WTC11 (cell line): ENCODE results near the gene GDI1. TPM values are rescaled to one million over a fixed set of nuclear protein-coding genes. Genes with fewer than 3 reads are reported as not detected.

Source experiments
- ATAC-seq: fragments of 200-7000 bp; cut with Tn5 transposase; 2 replicates; pipeline ENCODE4 v1.10.0; 2021; ENCODE audit warnings: mild to moderate bottlenecking, moderate library complexity
- CTCF ChIA-PET: fragments of 300-600 bp; sonication (Branson Sonifier 250); formaldehyde crosslinking; loops from one replicate; lab custom pipeline; 2021; ENCODE audit warnings: antibody characterized with exemption; lab: Charles Lee
- POLR2A ChIA-PET: fragments of 350-600 bp; sonication (Branson Sonifier 250); formaldehyde crosslinking; loops from one replicate; lab custom pipeline; 2021; ENCODE audit warnings: antibody characterized with exemption; lab: Charles Lee
- DNase-seq: peaks from one replicate; pipeline ENCODE4 v3.0.0; 2021; ENCODE audit warnings: low spot score
- H3K27ac Mint-ChIP-seq: 2 replicates; pipeline ENCODE4 v1.8.0; 2021; ENCODE audit warnings: mixed read lengths
- H3K27me3 Mint-ChIP-seq: 2 replicates; pipeline ENCODE4 v1.8.0; 2021; ENCODE audit warnings: low read depth, mild to moderate bottlenecking, moderate library complexity, mixed read lengths
- H3K36me3 Mint-ChIP-seq: 2 replicates; pipeline ENCODE4 v1.8.0; 2021; ENCODE audit warnings: mixed read lengths
- H3K4me1 Mint-ChIP-seq: 2 replicates; pipeline ENCODE4 v1.8.0; 2022; ENCODE audit warnings: mixed read lengths
- H3K4me3 Mint-ChIP-seq: 2 replicates; pipeline ENCODE4 v1.8.0; 2021; ENCODE audit warnings: mild to moderate bottlenecking, moderate library complexity, mixed read lengths
- H3K9me3 Mint-ChIP-seq: 2 replicates; pipeline ENCODE4 v1.8.0; 2021; ENCODE audit warnings: mixed read lengths
- ATF1 ChIP-seq: sonication (generic); formaldehyde crosslinking; IDR thresholded peaks from 2 replicates; pipeline ENCODE4 v1.8.1; 2023; ENCODE audit warnings: mild to moderate bottlenecking, moderate library complexity, missing genetic modification reagents
- EMX1 ChIP-seq: fragments of 250-450 bp; sonication (Bioruptor Pico); IDR thresholded peaks from 2 replicates; pipeline ENCODE4 v1.8.0; 2021; ENCODE audit warnings: mild to moderate bottlenecking
- ESRRA ChIP-seq: sonication (generic); formaldehyde crosslinking; IDR thresholded peaks from 2 replicates; pipeline ENCODE4 v1.8.1; 2022; ENCODE audit warnings: mild to moderate bottlenecking, missing genetic modification reagents, borderline replicate concordance
- FOXJ3 ChIP-seq: sonication (generic); formaldehyde crosslinking; IDR thresholded peaks from 2 replicates; pipeline ENCODE4 v1.9.0; 2021; ENCODE audit warnings: missing genetic modification reagents, mild to moderate bottlenecking, borderline replicate concordance
- HMGA2 ChIP-seq: fragments of 250-450 bp; sonication (Bioruptor Pico); IDR thresholded peaks from 2 replicates; pipeline ENCODE4 v1.4.0; 2021; ENCODE audit warnings: mild to moderate bottlenecking, moderate library complexity
- KAT7 ChIP-seq: sonication (generic); formaldehyde crosslinking; IDR thresholded peaks from 2 replicates; pipeline ENCODE4 v1.8.1; 2023; ENCODE audit warnings: missing genetic modification reagents, mild to moderate bottlenecking, borderline replicate concordance
- MYBL2 ChIP-seq: sonication (generic); formaldehyde crosslinking; IDR thresholded peaks from 2 replicates; pipeline ENCODE4 v1.8.1; 2023; ENCODE audit warnings: mild to moderate bottlenecking, moderate library complexity, missing genetic modification reagents
- OVOL2 ChIP-seq: fragments of 250-450 bp; sonication (Bioruptor Pico); IDR thresholded peaks from 2 replicates; pipeline ENCODE4 v1.9.0; 2021; ENCODE audit warnings: mild to moderate bottlenecking, borderline replicate concordance
- SMAD4 ChIP-seq: sonication (generic); formaldehyde crosslinking; IDR thresholded peaks from 2 replicates; pipeline ENCODE4 v1.8.0; 2022; ENCODE audit warnings: mild to moderate bottlenecking, missing genetic modification reagents
- TEAD1 ChIP-seq: sonication (generic); formaldehyde crosslinking; IDR thresholded peaks from 2 replicates; pipeline ENCODE4 v1.8.0; 2022; ENCODE audit warnings: mild to moderate bottlenecking, missing genetic modification reagents
- TEAD4 ChIP-seq: sonication (generic); formaldehyde crosslinking; IDR thresholded peaks from 2 replicates; pipeline ENCODE4 v1.8.0; 2022; ENCODE audit warnings: mild to moderate bottlenecking, missing genetic modification reagents
- ZNF396 ChIP-seq: fragments of 250-450 bp; sonication (Bioruptor Pico); IDR thresholded peaks from 2 replicates; pipeline ENCODE4 v1.8.0; 2021; ENCODE audit warnings: mild to moderate bottlenecking, moderate library complexity, borderline replicate concordance
- ZNF671 ChIP-seq: fragments of 250-450 bp; sonication (Bioruptor Pico); IDR thresholded peaks from 2 replicates; pipeline ENCODE4 v1.8.0; 2021; ENCODE audit warnings: mild to moderate bottlenecking
- total RNA-seq: library from RNA; stranded (reverse); gene quantifications from 3 replicates; pipeline ENCODE4 v1.2.3, GENCODE V29; 2021
- TF ChIP-seq, protein P1 (sequence below): sonication (generic); formaldehyde crosslinking; IDR thresholded peaks from 2 replicates; pipeline ENCODE4 v1.8.0; 2022; ENCODE audit warnings: mild to moderate bottlenecking, missing genetic modification reagents
- TF ChIP-seq, protein P2 (sequence below): fragments of 250-450 bp; sonication (Bioruptor Pico); IDR thresholded peaks from 2 replicates; pipeline ENCODE4 v1.9.0; 2021; ENCODE audit warnings: moderate library complexity, mild to moderate bottlenecking, inconsistent platforms, borderline replicate concordance
- TF ChIP-seq, protein P3 (sequence below): sonication (generic); formaldehyde crosslinking; IDR thresholded peaks from 2 replicates; pipeline ENCODE4 v1.8.1; 2022; ENCODE audit warnings: missing genetic modification reagents, borderline replicate concordance
- TF ChIP-seq, protein P4 (sequence below): fragments of 250-450 bp; sonication (Bioruptor Pico); conservative IDR thresholded peaks from 2 replicates; pipeline ENCODE4 v1.9.0; 2021; ENCODE audit warnings: mild to moderate bottlenecking
- TF ChIP-seq, protein P5 (sequence below): sonication (generic); formaldehyde crosslinking; IDR thresholded peaks from 2 replicates; pipeline ENCODE4 v1.8.1; 2023; ENCODE audit warnings: mild to moderate bottlenecking, missing genetic modification reagents, moderate library complexity
- TF ChIP-seq, protein P6 (sequence below): sonication (generic); formaldehyde crosslinking; IDR thresholded peaks from 2 replicates; pipeline ENCODE4 v1.8.0; 2023; ENCODE audit warnings: missing genetic modification reagents, mild to moderate bottlenecking, borderline replicate concordance

The GDI1 gene
- total RNA-seq, 1 experiment from 2014 or later, result 108 TPM

DNA sequence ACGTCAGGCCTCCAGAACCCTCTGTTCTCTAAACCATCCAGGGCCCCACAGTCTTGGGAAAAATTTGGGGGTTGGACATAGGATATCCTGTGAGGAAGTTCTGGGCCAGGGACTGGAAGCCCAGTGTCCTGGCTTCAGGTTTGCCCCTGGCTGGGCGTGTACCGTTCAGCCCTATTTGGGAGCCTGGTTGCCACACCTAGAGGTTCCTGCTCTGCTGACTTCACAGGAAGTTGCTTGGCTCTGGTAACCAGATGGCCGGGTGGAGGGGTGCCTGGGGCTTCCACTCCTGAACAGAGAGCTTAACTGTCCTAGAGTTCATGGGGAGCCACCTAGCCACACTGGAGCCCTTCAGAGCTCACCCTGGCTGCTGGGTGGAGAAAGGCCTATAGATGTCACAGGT, 24.5 kb upstream of the GDI1 start:
- H3K4me1 Mint-ChIP-seq, result peaks cover 12% of the 10 kb centered on the region
- TF ChIP-seq ESRRA (no peak), ATF1 (CRISPR knock-in tag) (no peak)
- TF ChIP-seq, protein P1, sequence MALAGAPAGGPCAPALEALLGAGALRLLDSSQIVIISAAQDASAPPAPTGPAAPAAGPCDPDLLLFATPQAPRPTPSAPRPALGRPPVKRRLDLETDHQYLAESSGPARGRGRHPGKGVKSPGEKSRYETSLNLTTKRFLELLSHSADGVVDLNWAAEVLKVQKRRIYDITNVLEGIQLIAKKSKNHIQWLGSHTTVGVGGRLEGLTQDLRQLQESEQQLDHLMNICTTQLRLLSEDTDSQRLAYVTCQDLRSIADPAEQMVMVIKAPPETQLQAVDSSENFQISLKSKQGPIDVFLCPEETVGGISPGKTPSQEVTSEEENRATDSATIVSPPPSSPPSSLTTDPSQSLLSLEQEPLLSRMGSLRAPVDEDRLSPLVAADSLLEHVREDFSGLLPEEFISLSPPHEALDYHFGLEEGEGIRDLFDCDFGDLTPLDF (CRISPR knock-in tag), result no peak
- TF ChIP-seq, protein P2, sequence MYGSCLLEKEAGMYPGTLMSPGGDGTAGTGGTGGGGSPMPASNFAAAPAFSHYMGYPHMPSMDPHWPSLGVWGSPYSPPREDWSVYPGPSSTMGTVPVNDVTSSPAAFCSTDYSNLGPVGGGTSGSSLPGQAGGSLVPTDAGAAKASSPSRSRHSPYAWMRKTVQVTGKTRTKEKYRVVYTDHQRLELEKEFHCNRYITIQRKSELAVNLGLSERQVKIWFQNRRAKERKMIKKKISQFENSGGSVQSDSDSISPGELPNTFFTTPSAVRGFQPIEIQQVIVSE (CRISPR knock-in tag), result no peak
- no peak for ATAC-seq
- peaks cover 2% of the 10 kb centered on the region; the same call in 1 of the 2 replicates for H3K36me3 Mint-ChIP-seq
- DNase-seq, result no peak
- ChIA-PET CTCF (interaction anchor here (1.0 to 1.7 kb wide), 2 partner anchors 39 to 276 kb away, joined by 3 to 10 read pairs; partner anchors contain the start of gene FLNA), POLR2A (interaction anchor here (1.0 kb wide), 1 partner anchor 15 kb away, joined by 5 read pairs; the partner anchor contains the start of gene RPL10)
- H3K4me3 Mint-ChIP-seq, result peak overlapping the region; percentile 65
- no peaks in the 10 kb centered on the region for H3K27me3 Mint-ChIP-seq
- H3K27ac Mint-ChIP-seq, result no peak overlapping the region
- H3K9me3 Mint-ChIP-seq, result no peaks in the 10 kb centered on the region

DNA sequence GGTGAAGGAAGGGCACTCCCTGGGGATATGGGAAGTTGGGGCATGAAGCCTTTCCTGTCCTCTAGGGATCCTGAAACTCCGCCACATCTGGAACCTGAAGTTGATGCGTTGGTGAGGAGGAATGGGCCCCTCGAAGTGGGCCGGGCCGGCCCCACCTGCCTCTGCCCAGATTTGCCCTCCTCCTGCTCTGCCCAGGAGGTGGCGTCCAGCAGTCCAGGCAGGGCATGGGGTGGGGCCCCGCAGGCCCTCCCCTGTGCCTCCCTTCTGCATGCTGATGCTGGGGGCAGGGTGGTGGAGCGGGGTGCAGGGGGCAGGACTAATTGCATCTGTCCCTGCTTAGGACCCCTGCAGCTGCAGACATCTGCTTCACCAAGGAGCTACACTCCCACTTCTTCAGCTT, 23.8 kb upstream of the GDI1 start:
- Mint-ChIP-seq H3K36me3 (peaks cover 2% of the 10 kb centered on the region; the same call in 1 of the 2 replicates), H3K27me3 (no peaks in the 10 kb centered on the region), H3K27ac (no peak overlapping the region), H3K4me1 (peaks cover 12% of the 10 kb centered on the region)
- ATAC-seq (no peak), DNase-seq (no peak)
- POLR2A ChIA-PET, result no interaction called here
- CTCF ChIA-PET, result no interaction called here
- TF ChIP-seq EMX1 (CRISPR knock-in tag), result no peak
- no peak for TF ChIP-seq SMAD4 (CRISPR knock-in tag)
- TF ChIP-seq, protein P3, sequence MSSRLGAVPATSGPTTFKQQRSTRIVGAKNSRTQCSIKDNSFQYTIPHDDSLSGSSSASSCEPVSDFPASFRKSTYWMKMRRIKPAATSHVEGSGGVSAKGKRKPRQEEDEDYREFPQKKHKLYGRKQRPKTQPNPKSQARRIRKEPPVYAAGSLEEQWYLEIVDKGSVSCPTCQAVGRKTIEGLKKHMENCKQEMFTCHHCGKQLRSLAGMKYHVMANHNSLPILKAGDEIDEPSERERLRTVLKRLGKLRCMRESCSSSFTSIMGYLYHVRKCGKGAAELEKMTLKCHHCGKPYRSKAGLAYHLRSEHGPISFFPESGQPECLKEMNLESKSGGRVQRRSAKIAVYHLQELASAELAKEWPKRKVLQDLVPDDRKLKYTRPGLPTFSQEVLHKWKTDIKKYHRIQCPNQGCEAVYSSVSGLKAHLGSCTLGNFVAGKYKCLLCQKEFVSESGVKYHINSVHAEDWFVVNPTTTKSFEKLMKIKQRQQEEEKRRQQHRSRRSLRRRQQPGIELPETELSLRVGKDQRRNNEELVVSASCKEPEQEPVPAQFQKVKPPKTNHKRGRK, result no peak
- TF ChIP-seq, protein P4, sequence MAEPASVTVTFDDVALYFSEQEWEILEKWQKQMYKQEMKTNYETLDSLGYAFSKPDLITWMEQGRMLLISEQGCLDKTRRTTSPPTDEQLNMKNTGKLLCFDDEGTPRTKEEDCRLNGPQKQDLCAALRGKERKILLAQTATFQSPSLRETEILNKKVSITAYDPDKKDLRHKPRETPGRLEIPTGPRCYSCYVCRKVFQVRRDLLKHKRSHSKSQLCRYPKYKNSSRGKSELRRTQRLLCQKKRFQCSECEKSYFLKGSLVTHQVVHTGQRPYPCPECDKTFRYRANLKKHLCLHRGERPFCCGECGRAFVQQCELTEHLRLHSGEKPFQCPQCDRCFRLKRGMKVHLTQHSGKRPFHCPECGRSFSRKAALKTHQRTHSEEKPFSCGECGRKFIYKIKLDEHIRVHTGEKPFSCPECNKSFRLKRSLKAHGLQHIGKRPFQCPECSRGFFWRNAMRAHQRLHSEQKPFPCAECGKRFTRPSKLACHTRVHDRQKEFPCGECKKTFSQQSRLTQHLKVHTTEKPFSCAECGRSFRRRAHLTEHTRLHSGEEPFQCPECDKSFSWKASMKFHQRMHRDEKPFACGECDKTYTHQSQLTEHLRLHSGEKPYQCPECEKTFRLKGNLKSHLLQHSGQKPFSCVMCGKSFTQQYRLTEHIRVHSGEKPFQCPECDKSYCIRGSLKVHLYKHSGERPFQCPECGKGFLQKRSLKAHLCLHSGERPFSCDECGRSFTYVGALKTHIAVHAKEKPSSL, result no peak
- no peak for TF ChIP-seq HMGA2 (CRISPR knock-in tag)
- TF ChIP-seq, protein P5, sequence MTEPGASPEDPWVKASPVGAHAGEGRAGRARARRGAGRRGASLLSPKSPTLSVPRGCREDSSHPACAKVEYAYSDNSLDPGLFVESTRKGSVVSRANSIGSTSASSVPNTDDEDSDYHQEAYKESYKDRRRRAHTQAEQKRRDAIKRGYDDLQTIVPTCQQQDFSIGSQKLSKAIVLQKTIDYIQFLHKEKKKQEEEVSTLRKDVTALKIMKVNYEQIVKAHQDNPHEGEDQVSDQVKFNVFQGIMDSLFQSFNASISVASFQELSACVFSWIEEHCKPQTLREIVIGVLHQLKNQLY (CRISPR knock-in tag), result no peak
- TF ChIP-seq FOXJ3, result no peak
- TF ChIP-seq, all 79 proteins: peak for 0
- H3K4me3 Mint-ChIP-seq, result no peak overlapping the region
- H3K9me3 Mint-ChIP-seq, result no peaks in the 10 kb centered on the region

DNA sequence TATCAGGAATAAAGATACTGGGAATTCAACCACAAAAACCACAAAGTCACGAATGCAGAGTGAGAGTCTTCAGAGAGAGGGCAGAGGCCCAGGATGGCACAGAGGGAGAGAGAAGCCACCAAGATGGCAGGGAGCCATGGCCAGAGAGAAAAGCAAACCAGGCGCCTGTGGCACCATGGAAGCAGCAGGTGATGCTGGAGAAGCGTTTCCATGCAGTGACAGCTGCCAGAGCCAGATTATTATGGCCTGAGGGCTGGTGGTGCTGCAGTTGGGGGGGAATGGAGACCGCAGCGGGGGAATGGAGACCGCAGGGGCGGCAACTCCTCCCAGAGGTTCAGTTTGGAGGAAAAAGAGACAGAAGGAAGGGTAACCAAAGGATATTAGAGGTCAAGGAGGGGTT, 19.8 kb upstream of the GDI1 start:
- no peaks in the 10 kb centered on the region for H3K27me3 Mint-ChIP-seq
- ATAC-seq (no peak), DNase-seq (no peak)
- no peaks in the 10 kb centered on the region for H3K9me3 Mint-ChIP-seq
- no peak overlapping the region for H3K27ac Mint-ChIP-seq
- H3K36me3 Mint-ChIP-seq, result peaks cover 2% of the 10 kb centered on the region; the same call in 1 of the 2 replicates
- H3K4me3 Mint-ChIP-seq, result no peak overlapping the region
- ChIA-PET POLR2A (no interaction called here), CTCF (no interaction called here)
- H3K4me1 Mint-ChIP-seq, result no peaks in the 10 kb centered on the region
- no peak for TF ChIP-seq TEAD4 (CRISPR knock-in tag)
- TF ChIP-seq OVOL2, result no peak
- no peak for TF ChIP-seq TEAD1 (CRISPR knock-in tag)
- TF ChIP-seq, protein P6, sequence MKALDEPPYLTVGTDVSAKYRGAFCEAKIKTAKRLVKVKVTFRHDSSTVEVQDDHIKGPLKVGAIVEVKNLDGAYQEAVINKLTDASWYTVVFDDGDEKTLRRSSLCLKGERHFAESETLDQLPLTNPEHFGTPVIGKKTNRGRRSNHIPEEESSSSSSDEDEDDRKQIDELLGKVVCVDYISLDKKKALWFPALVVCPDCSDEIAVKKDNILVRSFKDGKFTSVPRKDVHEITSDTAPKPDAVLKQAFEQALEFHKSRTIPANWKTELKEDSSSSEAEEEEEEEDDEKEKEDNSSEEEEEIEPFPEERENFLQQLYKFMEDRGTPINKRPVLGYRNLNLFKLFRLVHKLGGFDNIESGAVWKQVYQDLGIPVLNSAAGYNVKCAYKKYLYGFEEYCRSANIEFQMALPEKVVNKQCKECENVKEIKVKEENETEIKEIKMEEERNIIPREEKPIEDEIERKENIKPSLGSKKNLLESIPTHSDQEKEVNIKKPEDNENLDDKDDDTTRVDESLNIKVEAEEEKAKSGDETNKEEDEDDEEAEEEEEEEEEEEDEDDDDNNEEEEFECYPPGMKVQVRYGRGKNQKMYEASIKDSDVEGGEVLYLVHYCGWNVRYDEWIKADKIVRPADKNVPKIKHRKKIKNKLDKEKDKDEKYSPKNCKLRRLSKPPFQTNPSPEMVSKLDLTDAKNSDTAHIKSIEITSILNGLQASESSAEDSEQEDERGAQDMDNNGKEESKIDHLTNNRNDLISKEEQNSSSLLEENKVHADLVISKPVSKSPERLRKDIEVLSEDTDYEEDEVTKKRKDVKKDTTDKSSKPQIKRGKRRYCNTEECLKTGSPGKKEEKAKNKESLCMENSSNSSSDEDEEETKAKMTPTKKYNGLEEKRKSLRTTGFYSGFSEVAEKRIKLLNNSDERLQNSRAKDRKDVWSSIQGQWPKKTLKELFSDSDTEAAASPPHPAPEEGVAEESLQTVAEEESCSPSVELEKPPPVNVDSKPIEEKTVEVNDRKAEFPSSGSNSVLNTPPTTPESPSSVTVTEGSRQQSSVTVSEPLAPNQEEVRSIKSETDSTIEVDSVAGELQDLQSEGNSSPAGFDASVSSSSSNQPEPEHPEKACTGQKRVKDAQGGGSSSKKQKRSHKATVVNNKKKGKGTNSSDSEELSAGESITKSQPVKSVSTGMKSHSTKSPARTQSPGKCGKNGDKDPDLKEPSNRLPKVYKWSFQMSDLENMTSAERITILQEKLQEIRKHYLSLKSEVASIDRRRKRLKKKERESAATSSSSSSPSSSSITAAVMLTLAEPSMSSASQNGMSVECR, result no peak
- no peak for TF ChIP-seq ZNF396 (CRISPR knock-in tag)
- no peak for TF ChIP-seq KAT7 (CRISPR knock-in tag)
- TF ChIP-seq, protein P1 (CRISPR knock-in tag), result no peak
- no peak for TF ChIP-seq ZNF671
- no peak for TF ChIP-seq MYBL2 (CRISPR knock-in tag)
